ENCODE measurements around the gene NEB.
"Not testable (repeated sequence)": the region's sequence is repeated elsewhere in the genome, so short reads cannot be mapped to it uniquely, and the experiment has no call there.

Gene NEB

DNA sequence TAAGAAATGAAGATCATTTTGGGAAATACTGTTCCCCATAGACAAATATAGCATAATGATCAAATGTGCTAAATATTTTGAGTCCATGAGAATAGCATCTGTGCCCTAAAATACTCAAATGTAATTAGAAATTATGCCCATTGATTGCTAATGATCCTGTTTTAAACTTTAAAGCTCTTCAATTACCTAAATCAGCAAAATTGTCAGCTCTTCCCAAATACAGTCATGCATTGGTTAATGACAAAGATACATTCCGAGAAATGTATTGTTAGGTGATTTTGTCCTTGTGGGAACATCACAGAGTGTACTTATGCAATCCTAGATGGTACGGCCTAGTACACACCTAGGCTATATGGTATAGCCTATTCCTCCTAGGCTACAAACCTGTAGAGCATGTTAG, 89.7 kb downstream of the NEB start:
- no peak for FAIRE-seq

DNA sequence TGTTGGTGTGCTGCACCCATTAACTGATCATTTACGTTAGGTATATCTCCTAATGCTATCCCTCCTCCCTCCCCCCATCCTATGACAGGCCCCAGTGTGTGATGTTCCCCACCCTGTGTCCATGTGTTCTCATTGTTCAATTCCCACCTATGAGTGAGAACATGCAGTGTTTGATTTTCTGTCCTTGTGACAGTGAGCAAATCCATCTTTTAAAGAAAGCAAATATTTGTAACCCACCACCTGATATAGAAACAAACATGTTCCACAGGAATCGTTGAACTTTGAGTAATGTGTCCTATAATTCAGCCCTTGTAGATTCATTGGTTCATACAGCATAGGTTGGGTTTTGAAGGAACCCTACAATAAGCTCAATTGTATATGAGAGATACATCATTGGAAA, 92.4 kb downstream of the NEB start:
- not testable (repeated sequence) for FAIRE-seq

GRCh38 chr2:151640087-151640486, 94.2 kb downstream of the NEB start:
- no peak for FAIRE-seq

- FAIRE-seq = no peak
These were observed 95.3 kb downstream of the NEB start for GRCh38 chr2:151638990-151639389.

DNA sequence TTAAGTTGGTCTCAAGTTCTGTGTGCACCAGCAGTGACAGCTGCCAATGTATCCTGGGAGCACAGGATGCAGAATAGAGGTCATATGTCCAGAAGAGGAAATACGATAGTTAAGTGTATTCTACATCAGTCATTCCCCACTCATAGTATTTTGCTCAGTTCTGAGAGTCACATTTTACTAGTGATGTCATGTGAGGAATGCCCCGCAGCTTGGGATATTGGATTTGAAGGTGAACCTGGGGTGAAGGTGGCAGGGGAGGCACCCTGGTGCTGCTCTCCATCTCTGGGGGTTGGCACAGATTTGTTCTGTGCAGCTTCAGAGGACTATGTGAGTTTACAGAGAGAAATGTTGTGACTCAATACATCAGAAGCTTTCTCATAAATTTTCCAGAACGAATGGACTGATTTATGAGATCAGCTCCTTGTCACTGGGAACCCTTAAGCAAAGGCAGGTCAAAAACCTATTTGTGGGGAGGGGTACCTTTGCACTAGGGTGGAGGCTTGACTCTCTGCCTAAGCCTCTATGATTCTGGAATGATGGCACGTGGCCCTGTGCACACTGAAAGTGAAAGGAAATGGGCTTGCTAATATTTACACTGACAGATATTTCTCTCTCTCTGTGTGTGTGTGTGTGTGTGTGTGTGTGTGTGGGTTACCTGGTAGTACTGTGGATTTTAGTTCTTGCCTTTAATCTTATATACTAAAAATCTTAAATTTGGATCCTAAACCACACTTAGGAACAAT, 95.9 kb downstream of the NEB start:
- no peak for FAIRE-seq

GRCh38 chr2:151637271-151637781, 97.0 kb downstream of the NEB start:
- FAIRE-seq = no peak

DNA sequence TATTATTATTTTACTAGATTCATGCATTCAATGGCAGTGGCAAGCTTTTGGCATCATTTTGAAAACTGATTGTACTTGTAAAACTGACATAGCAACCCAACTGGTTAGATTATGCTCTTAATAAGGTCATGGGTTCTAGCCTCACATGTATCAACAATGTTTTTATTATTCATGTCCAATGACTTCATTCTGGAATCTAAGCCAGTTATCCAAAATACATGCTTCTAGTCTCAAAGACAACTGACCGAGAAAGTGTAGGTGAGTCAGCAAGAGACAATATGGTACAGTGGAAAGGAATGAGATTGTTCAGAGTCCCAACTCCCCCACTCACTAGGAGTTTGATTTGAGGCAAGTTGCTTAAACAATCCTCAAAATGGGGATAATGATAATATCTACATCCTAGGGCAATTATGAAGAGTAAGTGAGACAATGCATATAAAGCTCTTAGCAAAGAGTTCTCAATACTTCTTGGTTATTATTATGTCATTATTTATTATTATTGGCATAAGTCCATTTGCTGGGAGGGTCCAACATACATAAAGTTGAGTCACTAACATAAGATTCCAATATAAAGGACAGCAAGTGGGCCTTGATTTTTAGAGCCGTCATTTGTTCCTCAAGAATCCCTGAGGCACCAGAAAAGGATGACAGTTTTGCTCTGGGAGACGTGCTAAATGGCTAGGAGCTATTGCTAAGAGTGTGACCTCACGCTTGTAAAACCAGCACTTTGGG, 99.4 kb downstream of the NEB start:
- FAIRE-seq = no peak

DNA sequence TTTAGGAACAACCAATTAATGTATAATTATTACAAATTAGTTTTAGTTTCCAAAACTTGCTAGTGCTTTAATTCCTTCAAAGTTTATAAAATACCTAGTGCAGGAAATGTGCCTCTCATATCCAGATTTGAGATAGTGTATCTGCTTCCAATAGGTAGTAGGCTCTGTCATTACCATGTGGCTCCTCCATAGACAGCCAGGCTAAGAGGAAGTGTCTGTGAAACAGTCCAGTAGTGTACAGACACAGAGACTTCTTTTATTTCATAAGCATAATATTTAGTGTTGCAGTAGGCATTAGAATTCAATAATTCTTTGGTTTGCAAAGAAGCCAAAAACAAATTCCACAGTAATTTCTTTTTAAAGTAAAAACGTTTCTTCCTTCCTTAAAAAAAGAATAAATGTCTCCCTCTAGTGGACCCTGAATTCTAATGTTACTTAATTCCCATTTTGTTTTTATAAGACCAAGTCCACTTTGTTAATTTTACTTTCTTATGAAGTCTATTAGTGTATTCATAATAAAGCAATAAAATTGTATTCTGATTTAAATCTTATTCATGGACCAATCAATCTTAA, 101.2 kb downstream of the NEB start:
- FAIRE-seq = peak; percentile 95

DNA sequence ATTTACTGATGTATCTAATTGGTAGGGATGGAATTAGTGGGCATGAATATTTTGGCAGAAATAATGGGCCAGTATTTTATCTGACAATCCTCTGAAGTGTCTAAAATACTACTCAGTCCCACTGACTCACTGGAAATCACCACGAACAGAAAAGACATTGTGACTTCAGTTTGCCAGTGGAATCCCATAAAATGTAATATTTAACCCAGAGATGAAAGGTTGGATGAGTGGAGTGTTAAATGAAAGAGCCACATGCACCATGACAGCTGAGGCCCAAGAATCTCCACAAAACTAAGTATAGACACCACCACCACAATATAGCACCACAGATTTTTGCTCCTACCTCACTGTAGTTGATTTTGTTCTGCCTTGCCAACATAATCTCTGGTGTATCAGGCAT, 103.9 kb downstream of the NEB start:
- FAIRE-seq = no peak

DNA sequence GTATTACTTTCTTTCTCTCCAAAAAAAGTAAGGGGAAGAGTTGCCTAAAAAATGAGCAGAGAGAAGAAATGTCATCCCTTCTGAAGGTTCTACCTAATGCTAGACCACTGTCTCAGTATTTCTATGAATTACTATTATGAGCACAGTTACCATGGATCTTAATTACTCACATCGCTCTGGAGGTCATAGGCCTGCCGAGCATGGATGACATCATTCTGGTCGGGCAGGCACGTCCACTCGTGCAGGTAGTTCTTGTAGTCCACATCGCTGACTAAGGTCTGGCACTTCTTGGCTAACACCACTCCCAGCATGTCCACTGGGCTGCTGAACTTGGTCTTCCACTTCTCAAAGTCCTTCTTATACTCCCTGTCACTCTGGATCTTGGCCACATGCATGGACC, 106.9 kb downstream of the NEB start:
- FAIRE-seq = no peak

DNA sequence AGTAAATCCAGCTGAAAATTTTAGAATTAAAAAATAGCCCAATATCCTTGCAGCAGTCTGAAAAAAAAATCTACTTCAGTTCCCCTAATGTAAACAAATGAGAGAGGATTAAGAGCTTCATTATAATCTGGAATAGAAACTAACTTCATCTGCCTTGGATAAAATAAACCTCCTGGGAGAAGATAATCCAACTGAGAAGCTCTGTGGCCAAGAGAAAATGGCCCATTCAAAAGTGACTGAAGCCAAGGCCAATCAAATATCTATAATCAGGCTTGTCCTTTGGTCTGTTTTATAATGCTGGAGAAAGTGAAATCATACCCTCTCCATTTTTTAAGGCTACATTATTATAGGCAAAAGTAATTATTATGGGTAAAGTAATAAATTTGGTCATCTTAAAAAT, 110.0 kb downstream of the NEB start:
- FAIRE-seq = no peak

DNA sequence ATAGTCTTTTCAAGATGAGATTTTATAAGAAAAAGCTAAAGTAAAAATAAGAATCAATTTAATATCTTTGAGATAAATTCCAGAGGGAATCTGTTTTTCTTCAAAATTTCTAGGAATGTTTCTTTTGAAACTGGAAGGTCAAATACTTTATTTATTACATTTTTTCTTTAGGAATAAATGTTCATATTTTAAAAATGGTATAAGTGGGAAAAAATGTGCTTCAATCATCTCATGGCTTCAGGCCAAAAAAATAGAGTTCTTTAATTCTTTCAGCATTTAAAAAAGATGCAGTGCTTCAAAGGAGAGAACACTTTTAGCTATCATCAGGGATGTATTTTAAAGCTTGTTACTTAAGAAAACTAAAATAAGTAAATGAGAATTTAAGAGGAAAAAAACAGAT, 110.6 kb downstream of the NEB start:
- peak; percentile 43 for FAIRE-seq

GRCh38 chr2:151620761-151621160, 113.5 kb downstream of the NEB start:
- no peak for FAIRE-seq

DNA sequence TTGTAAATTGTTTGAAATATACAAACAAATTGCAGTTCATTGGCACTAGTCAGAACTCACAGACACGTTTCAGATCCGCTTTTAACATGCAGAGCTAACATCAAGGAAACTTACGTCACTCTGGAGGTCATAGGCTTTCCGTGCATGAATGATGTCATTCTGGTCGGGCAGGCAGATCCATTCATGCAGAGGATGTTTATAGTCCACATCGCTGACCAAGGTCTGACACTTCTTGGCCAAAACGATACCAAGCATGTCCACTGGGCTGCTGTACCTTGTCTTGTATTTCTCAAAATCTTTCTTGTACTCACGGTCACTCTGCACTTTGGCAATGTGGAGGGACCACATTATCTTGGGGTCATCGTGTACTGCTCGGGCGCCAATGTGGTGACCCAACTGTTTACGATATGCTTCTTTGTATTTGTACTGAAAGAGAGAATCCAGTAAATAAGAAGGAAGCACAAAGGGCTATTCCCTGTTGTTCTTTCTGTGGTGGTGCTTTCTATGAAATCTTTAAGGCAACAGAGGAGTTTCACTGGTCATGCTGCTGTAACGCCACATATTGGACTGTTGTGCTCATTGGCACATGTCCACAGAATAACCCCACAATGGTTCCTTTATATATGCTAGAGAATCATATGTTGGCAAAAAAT, 114.8 kb downstream of the NEB start:
- no peak for FAIRE-seq

DNA sequence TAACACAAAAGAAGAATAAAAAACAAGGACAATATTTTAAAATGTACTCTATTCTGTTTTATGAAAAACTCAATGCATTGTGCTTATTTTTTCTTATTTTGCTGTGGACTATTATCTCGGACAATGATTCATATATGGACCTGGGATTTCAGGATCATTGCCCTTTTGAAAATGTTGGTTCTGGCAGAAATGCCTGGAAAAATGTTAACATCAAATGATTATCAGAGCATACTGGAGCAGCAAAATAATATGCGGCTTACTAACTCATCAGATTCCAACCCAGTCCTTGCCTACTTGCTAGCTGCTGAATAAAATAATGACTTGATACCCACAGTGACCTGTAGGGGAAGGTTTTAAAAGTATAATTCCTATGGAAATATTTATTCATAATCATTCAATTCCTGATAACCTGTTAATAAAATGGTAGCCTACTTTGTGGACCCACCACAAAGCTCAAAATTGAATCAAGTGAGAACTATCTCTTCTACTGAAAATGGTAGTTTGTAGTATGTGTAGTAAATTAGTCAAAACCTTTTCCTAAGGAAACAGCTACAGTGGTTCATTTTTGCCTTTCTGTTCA, 117.4 kb downstream of the NEB start:
- no peak for FAIRE-seq

- no peak for FAIRE-seq
These were observed 119.5 kb downstream of the NEB start for GRCh38 chr2:151614606-151615306.

DNA sequence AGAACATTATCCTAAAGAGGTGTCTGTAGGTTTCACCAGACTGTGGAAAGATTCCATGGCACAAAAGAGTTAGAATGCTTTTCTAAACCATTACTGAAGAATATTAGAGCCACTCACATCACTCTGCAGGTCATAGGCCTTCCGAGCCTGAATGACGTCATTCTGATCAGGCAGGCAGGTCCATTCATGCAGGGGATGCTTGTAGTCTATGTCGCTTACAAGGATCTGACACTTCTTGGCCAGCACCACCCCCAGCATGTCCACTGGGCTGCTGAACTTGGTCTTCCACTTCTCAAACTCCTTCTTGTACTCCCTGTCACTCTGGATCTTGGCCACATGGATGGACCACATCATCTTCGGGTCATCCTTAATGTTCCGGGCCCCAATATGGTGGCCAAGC, 120.1 kb downstream of the NEB start:
- FAIRE-seq = no peak

DNA sequence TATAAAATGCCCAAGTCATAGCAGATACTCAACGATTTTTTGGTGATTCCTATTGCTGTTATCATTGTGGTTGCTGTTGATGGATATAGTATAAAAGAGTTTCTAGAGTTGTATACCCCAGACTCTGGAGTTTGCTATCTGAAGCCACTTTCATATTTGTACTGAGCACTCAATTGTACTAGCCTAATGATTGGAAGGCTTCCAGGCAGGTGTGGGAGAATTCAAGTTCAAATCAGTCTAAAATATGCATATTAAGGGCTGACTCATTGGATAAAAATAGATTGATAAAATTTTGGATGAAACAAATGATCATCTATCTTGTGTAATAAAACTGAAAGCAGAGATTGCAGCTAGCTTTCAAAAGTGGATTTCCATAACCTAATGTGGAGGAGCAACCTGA, 122.9 kb downstream of the NEB start:
- FAIRE-seq = no peak

- no peak for FAIRE-seq
These were observed 124.0 kb downstream of the NEB start for GRCh38 chr2:151610310-151610709.

- no peak for FAIRE-seq
These were observed 124.6 kb downstream of the NEB start for GRCh38 chr2:151609705-151610104.

- not testable (repeated sequence) for FAIRE-seq
These were observed 126.5 kb downstream of the NEB start for GRCh38 chr2:151607459-151608424.
